H1 (cell line): ENCODE data around the gene CAMTA1. TPM values are rescaled to one million over a fixed set of nuclear protein-coding genes. Genes with fewer than 3 reads are reported as not detected.

Experiments
- CTCF ChIA-PET: fragments of 300-600 bp; sonication (Branson Sonifier 250); formaldehyde crosslinking; loops from one replicate; lab custom pipeline; 2021; ENCODE audit not compliant: partially characterized antibody; lab: Charles Lee
- POLR2A ChIA-PET: fragments of 300-600 bp; sonication (Branson Sonifier 250); formaldehyde crosslinking; loops from one replicate; lab custom pipeline; 2021; ENCODE audit warnings: inconsistent platforms; ENCODE audit not compliant: partially characterized antibody; lab: Charles Lee
- DNase-seq, 2 experiments: peaks; one replicate each; pipeline versions ENCODE4 v3.0.0 to v3.0.0-alpha.2; 2010 to 2022; ENCODE audit warnings: low spot score in 2 of 2, low read depth in 1 of 2, mixed read lengths in 1 of 2
- FAIRE-seq: peaks from 2 replicates; lab custom pipeline; 2011; peaks lifted over from hg19 to GRCh38; lab: Jason Lieb, UNC
- H2AFZ ChIP-seq: 2 replicates; pipeline ENCODE4 v1.8.1; 2012; ENCODE audit warnings: low read length, inconsistent platforms
- H2AK5ac ChIP-seq: 2 replicates; pipeline ENCODE4 v1.6.1; 2013; ENCODE audit warnings: low read depth, low read length
- H2BK120ac ChIP-seq: replicated peaks from 2 replicates; pipeline ENCODE3; 2013; ENCODE audit warnings: low read depth, low read length, inconsistent platforms
- H2BK12ac ChIP-seq: 2 replicates; pipeline ENCODE4 v1.6.1; 2013; ENCODE audit warnings: low read depth, low read length
- H2BK15ac ChIP-seq: 2 replicates; pipeline ENCODE4 v1.6.1; 2013; ENCODE audit warnings: low read length
- H2BK20ac ChIP-seq: 2 replicates; pipeline ENCODE4 v1.6.1; 2013; ENCODE audit warnings: low read length
- H2BK5ac ChIP-seq: 2 replicates; pipeline ENCODE4 v1.6.1; 2013; ENCODE audit warnings: low read depth, low read length
- H3K14ac ChIP-seq: 2 replicates; pipeline ENCODE4 v1.6.1; 2013; ENCODE audit warnings: inconsistent platforms; ENCODE audit not compliant: insufficient read length
- H3K18ac ChIP-seq: 2 replicates; pipeline ENCODE4 v1.6.1; 2013; ENCODE audit warnings: low read length; ENCODE audit errors: extremely low read depth
- H3K23ac ChIP-seq: 2 replicates; pipeline ENCODE4 v1.6.1; 2013; ENCODE audit warnings: inconsistent platforms; ENCODE audit not compliant: insufficient read length
- H3K23me2 ChIP-seq: 2 replicates; pipeline ENCODE4 v1.6.1; 2013; ENCODE audit warnings: low read depth, low read length
- H3K27ac ChIP-seq: 2 replicates; pipeline ENCODE4 v1.6.1; 2011; ENCODE audit warnings: low read depth, low read length, inconsistent platforms
- H3K27me3 ChIP-seq, 4 experiments: replicated peaks in 1 of 4; 1 replicate in 1 of 4; 2 replicates in 3 of 4; pipeline versions ENCODE4 v1.6.1 to v1.8.1; 2011 to 2013; ENCODE audit warnings: low read length in 3 of 4, mild to moderate bottlenecking in 3 of 4, inconsistent platforms in 2 of 4, mixed read lengths in 2 of 4, moderate library complexity in 1 of 4; ENCODE audit not compliant: control insufficient read depth in 3 of 4, insufficient read depth in 3 of 4; ENCODE audit errors: extremely low read depth in 1 of 4
- H3K36me3 ChIP-seq, 4 experiments: 2 replicates each; pipeline versions ENCODE4 v1.6.1 to v1.8.1; 2011 to 2013; ENCODE audit warnings: mild to moderate bottlenecking in 4 of 4, low read length in 3 of 4, moderate library complexity in 2 of 4, control low read depth in 1 of 4, inconsistent platforms in 1 of 4; ENCODE audit not compliant: insufficient read depth in 4 of 4, control insufficient read depth in 2 of 4
- H3K4ac ChIP-seq: replicated peaks from 2 replicates; pipeline ENCODE3; 2013; ENCODE audit warnings: low read length, low read depth, mixed read lengths, inconsistent platforms; ENCODE audit not compliant: insufficient read length
- H3K4me1 ChIP-seq, 4 experiments: replicated peaks in 1 of 4; 1 replicate in 1 of 4; 2 replicates in 3 of 4; pipeline versions ENCODE4 v1.6.1 to v1.8.1; 2011 to 2013; ENCODE audit warnings: low read length in 3 of 4, inconsistent platforms in 2 of 4, mixed read lengths in 1 of 4; ENCODE audit not compliant: insufficient read depth in 4 of 4, control insufficient read depth in 3 of 4
- H3K4me2 ChIP-seq, 2 experiments: 2 replicates each; pipeline versions ENCODE4 v1.6.1 to v1.8.1; 2011 to 2013; ENCODE audit warnings: low read depth in 2 of 2, low read length in 2 of 2, control low read depth in 1 of 2, inconsistent platforms in 1 of 2, mild to moderate bottlenecking in 1 of 2; ENCODE audit not compliant: insufficient read depth in 1 of 2
- H3K4me3 ChIP-seq, 4 experiments: fragments of 200-600, 300-600 bp in 1 of 4; sonication (generic), shearing (Covaris generic), sonication (Bioruptor Twin) in 1 of 4; 2 replicates each; pipeline versions ENCODE4 v1.5.1 to v1.8.1; 2011 to 2016; ENCODE audit warnings: low read length in 4 of 4, low read depth in 3 of 4, control low read depth in 2 of 4, inconsistent platforms in 2 of 4, mild to moderate bottlenecking in 2 of 4, mixed read lengths in 1 of 4, moderate library complexity in 1 of 4; ENCODE audit not compliant: insufficient read depth in 2 of 4; ENCODE audit errors: extremely low read depth in 1 of 4
- H3K56ac ChIP-seq: replicated peaks from 2 replicates; pipeline ENCODE3; 2013; ENCODE audit warnings: low read depth, mild to moderate bottlenecking, mixed read lengths, low read length, inconsistent platforms; ENCODE audit not compliant: insufficient read length
- H3K79me1 ChIP-seq: 2 replicates; pipeline ENCODE4 v1.6.1; 2013; ENCODE audit warnings: low read depth, low read length, control low read depth
- H3K79me2 ChIP-seq, 2 experiments: 2 replicates each; pipeline versions ENCODE4 v1.6.1 to v1.8.1; 2012 to 2013; ENCODE audit warnings: low read length in 2 of 2, mild to moderate bottlenecking in 2 of 2, inconsistent platforms in 1 of 2; ENCODE audit not compliant: insufficient read depth in 2 of 2, control insufficient read depth in 1 of 2
- H3K9ac ChIP-seq, 4 experiments: replicated peaks in 1 of 4; 1 replicate in 1 of 4; 2 replicates in 3 of 4; pipeline versions ENCODE4 v1.6.1 to v1.8.1; 2011 to 2013; ENCODE audit warnings: low read depth in 3 of 4, low read length in 3 of 4, control low read depth in 2 of 4, mild to moderate bottlenecking in 2 of 4, moderate library complexity in 2 of 4, inconsistent platforms in 1 of 4; ENCODE audit errors: extremely low read depth in 1 of 4
- H3K9me3 ChIP-seq, 2 experiments: 2 replicates each; pipeline versions ENCODE4 v1.6.1 to v1.8.1; 2012 to 2013; ENCODE audit warnings: mild to moderate bottlenecking in 2 of 2, moderate library complexity in 2 of 2, control low read depth in 1 of 2, inconsistent platforms in 1 of 2, low read depth in 1 of 2, low read length in 1 of 2, mixed read lengths in 1 of 2; ENCODE audit not compliant: insufficient read depth in 2 of 2
- H4K20me1 ChIP-seq, 2 experiments: replicated peaks in 1 of 2; 2 replicates each; pipeline versions ENCODE3 to v1.8.1; 2011 to 2013; ENCODE audit warnings: inconsistent platforms in 2 of 2, low read length in 2 of 2, mild to moderate bottlenecking in 1 of 2; ENCODE audit not compliant: insufficient read depth in 2 of 2, control insufficient read depth in 1 of 2
- H4K5ac ChIP-seq: 2 replicates; pipeline ENCODE4 v1.6.1; 2013; ENCODE audit warnings: low read length, low read depth, mixed read lengths, inconsistent platforms; ENCODE audit not compliant: insufficient read length
- H4K8ac ChIP-seq: 2 replicates; pipeline ENCODE4 v1.8.0; 2013; ENCODE audit warnings: mild to moderate bottlenecking, moderate library complexity, low read length, inconsistent platforms; ENCODE audit not compliant: insufficient read depth; ENCODE audit errors: extremely low read depth
- H4K91ac ChIP-seq: replicated peaks from 2 replicates; pipeline ENCODE3; 2013; ENCODE audit warnings: low read length, mixed read lengths, inconsistent platforms; ENCODE audit not compliant: insufficient read length
- ASH2L ChIP-seq: fragments of 200-600, 300-600 bp; sonication (generic); IDR thresholded peaks from one replicate; pipeline ENCODE4 v1.7.1; 2017; ENCODE audit warnings: low read length
- CHD1 ChIP-seq: IDR thresholded peaks from 2 replicates; pipeline ENCODE4 v1.6.1; 2012; ENCODE audit warnings: low read depth, low read length, improper control_type of control experiment
- EP300 ChIP-seq, 2 experiments: IDR thresholded peaks; 1 replicate in 1 of 2; 2 replicates in 1 of 2; pipeline ENCODE4 v1.6.1; 2011 to 2012; ENCODE audit warnings: low read depth in 2 of 2, low read length in 2 of 2, mild to moderate bottlenecking in 2 of 2, borderline replicate concordance in 1 of 2, inconsistent platforms in 1 of 2, moderate library complexity in 1 of 2
- JUN ChIP-seq: IDR thresholded peaks from 2 replicates; pipeline ENCODE4 v1.6.1; 2011; ENCODE audit warnings: low read depth, mild to moderate bottlenecking, improper control_type of control experiment, low read length
- POU5F1 ChIP-seq: IDR thresholded peaks from 2 replicates; pipeline ENCODE4 v1.6.1; 2011; ENCODE audit warnings: low read depth, mild to moderate bottlenecking, low read length, moderate library complexity
- SAP30 ChIP-seq: fragments of 300-600 bp; sonication (generic); IDR thresholded peaks from 2 replicates; pipeline ENCODE4 v1.7.1; 2012; ENCODE audit warnings: low read length, moderate library complexity, mild to moderate bottlenecking, inconsistent platforms; ENCODE audit not compliant: insufficient read depth, insufficient replicate concordance
- SIRT6 ChIP-seq: IDR thresholded peaks from one replicate; pipeline ENCODE4 v1.7.1; 2012; ENCODE audit warnings: low read length, inconsistent platforms
- WGBS, 2 experiments: shearing (Covaris generic) in 1 of 2; methylation state at CpG; one replicate each; pipeline versions ENCODE4 v1.1.6 to v1.1.7; 2013 to 2015; ENCODE audit warnings: low lambda C conversion rate in 2 of 2, mixed read lengths in 2 of 2, inconsistent platforms in 1 of 2, low coverage in 1 of 2, missing lambda C conversion rate in 1 of 2; ENCODE audit not compliant: insufficient replicate concordance in 2 of 2, insufficient coverage in 1 of 2, insufficient read length in 1 of 2; ENCODE audit errors: extremely low coverage in 1 of 2, missing lambda C conversion rate in 1 of 2; 5-methylcytosine and 5-hydroxymethylcytosine counted together
- polyA plus RNA-seq, 7 experiments: library from polyadenylated mRNA; depleted of rRNA in 3 of 7; stranded (reverse) in 5 of 7; unstranded in 2 of 7; fragments of >200 nt in 5 of 7; fragments of 200-250 nt in 2 of 7; gene quantifications; 1 replicate in 5 of 7; 2 replicates in 1 of 7; 4 replicates in 1 of 7; pipeline versions ENCODE4 v1.2.1 to v1.2.3, GENCODE V29; 2011 to 2013; ENCODE audit warnings: missing spikeins in 2 of 7, mixed read lengths in 2 of 7
- total RNA-seq: library from RNA; stranded (reverse); fragmentation: NEBNext Ultra II Directional; extraction: Animal tissue kit (Norgen Biotek cat#: 25700); gene quantifications from 2 replicates; pipeline ENCODE4 v1.2.1, GENCODE V29; 2021

The CAMTA1 gene
- total and polyA plus RNA-seq, 2 of the 8 experiments (the other 6 are each of a cell fraction or from before 2014, with no cell fraction given): 65.0 to 119 TPM

DNA sequence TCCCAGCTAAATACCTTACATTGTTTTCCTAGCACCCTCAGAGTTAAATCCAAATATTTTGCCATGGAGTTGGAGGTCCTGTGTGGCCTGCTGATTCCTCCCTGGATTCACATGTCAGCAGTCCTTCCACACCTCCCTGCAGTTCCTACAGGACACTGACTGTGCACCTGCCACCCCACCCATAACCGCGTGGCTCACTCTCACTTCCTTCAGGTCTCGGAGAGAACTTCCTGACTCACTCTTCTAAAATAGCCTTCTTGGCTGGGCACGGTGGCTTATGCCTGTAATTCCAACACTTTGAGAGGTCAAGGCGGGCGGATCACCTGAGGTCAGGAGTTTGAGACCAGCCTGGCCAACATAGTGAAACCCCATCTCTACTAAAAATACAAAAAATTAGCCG is 8.4 kb upstream of the CAMTA1 start:
- H2BK20ac ChIP-seq: no peak overlapping the region
- H2AFZ ChIP-seq: no peak overlapping the region
- no peaks in the 10 kb centered on the region for H3K79me2 ChIP-seq
- no peak overlapping the region for H3K18ac ChIP-seq
- no peak overlapping the region for H2BK12ac ChIP-seq
- H3K23me2 ChIP-seq: no peaks in the 10 kb centered on the region
- no peak overlapping the region for H3K14ac ChIP-seq
- peaks cover 0 to 3% (median 1%) of the 10 kb centered on the region in 4 experiments; a peak in 4 of 7 replicates for H3K4me1 ChIP-seq
- no peaks in the 10 kb centered on the region for H3K36me3 ChIP-seq
- H3K56ac ChIP-seq: no peak overlapping the region
- peak overlapping the region; percentile 38; the same call in 1 of the 2 replicates for H4K8ac ChIP-seq
- no peak overlapping the region for H3K9ac ChIP-seq
- POLR2A ChIA-PET: interaction anchor here (0.8 kb wide), 1 partner anchor 8 kb away, joined by 3 read pairs; the partner anchor contains the start of gene CAMTA1
- H3K9me3 ChIP-seq: no peaks in the 10 kb centered on the region
- H2BK15ac ChIP-seq: no peak overlapping the region
- H2AK5ac ChIP-seq: no peak overlapping the region; the same call in 1 of the 2 replicates
- TF ChIP-seq JUN (no peak), CHD1 (no peak), SAP30 (no peak), SIRT6 (no peak), POU5F1 (no peak), ASH2L (no peak), EP300 (IDR thresholded peaks at IDR 0.05; ENCODE audit: borderline replicate concordance in 1 of 2, low read depth in 2 of 2, low read length in 2 of 2) (no peak)
- no peaks in the 10 kb centered on the region for H3K79me1 ChIP-seq
- H3K4me3 ChIP-seq: no peak overlapping the region
- DNase-seq (no peak), FAIRE-seq (no peak)
- no peak overlapping the region for H3K27ac ChIP-seq
- WGBS, 2 experiments: 86% methylated on average over 7 of the region's 7 CpGs; no CpG with 5 or more reads in 1 of the 2 experiments
- no peak overlapping the region for H3K4ac ChIP-seq
- H4K20me1 ChIP-seq: no peaks in the 10 kb centered on the region
- H2BK5ac ChIP-seq: no peak overlapping the region
- no peaks in the 10 kb centered on the region for H3K27me3 ChIP-seq
- CTCF ChIA-PET: no interaction called here
- H4K91ac ChIP-seq: no peak overlapping the region
- H4K5ac ChIP-seq: no peak overlapping the region
- no peak overlapping the region for H3K4me2 ChIP-seq
- no peak overlapping the region for H3K23ac ChIP-seq
- H2BK120ac ChIP-seq: no peak overlapping the region
